PC-9 (cell line): ENCODE results near the gene BCAS3. TPM values are rescaled to one million over a fixed set of nuclear protein-coding genes. Genes with fewer than 3 reads are reported as not detected.

Source experiments
- BruUV-seq: library from RNA; stranded (reverse); fragments of 400-500 nt; replicated peaks from 2 replicates; lab custom pipeline; 2021; lab: Mats Ljungman, UMichigan
- CTCF ChIA-PET: fragments of 300-600 bp; sonication (Branson Sonifier 250); formaldehyde crosslinking; loops from one replicate; lab custom pipeline; 2022; ENCODE audit warnings: antibody characterized with exemption; lab: Charles Lee
- POLR2A ChIA-PET: fragments of 300-600 bp; sonication (Branson Sonifier 250); formaldehyde crosslinking; loops from one replicate; lab custom pipeline; 2022; ENCODE audit warnings: antibody characterized with exemption; ENCODE audit not compliant: unreplicated experiment; lab: Charles Lee
- DNase-seq, 2 experiments: peaks; one replicate each; pipeline versions ENCODE4 v3.0.0 to v3.0.0-alpha.2; 2015 to 2022; ENCODE audit warnings: mixed read lengths in 1 of 2
- H2AFZ ChIP-seq: fragments of 200-600 bp; sonication (generic); 2 replicates; pipeline ENCODE4 v1.8.1; 2017; ENCODE audit warnings: antibody characterized with exemption
- H3F3A ChIP-seq: fragments of 200-600 bp; sonication (generic); 2 replicates; pipeline ENCODE4 v1.8.1; 2017; ENCODE audit warnings: antibody characterized with exemption, mild to moderate bottlenecking, low read depth; ENCODE audit not compliant: insufficient read depth
- H3K27ac ChIP-seq: fragments of 200-600 bp; sonication (generic); 2 replicates; pipeline ENCODE4 v1.6.1; 2016; ENCODE audit warnings: mixed run types
- H3K27me3 ChIP-seq: fragments of 200-600 bp; sonication (generic); 2 replicates; pipeline ENCODE4 v1.6.1; 2016; ENCODE audit warnings: low read depth, mixed run types; ENCODE audit not compliant: insufficient read depth
- H3K36me3 ChIP-seq: fragments of 200-600 bp; sonication (generic); 2 replicates; pipeline ENCODE4 v1.6.1; 2016; ENCODE audit warnings: low read depth, mixed run types
- H3K4me1 ChIP-seq: fragments of 200-600 bp; sonication (generic); replicated peaks from 2 replicates; pipeline ENCODE4 v1.6.1; 2016; ENCODE audit warnings: mixed run types; ENCODE audit not compliant: insufficient read depth
- H3K4me2 ChIP-seq: fragments of 200-600 bp; sonication (generic); 2 replicates; pipeline ENCODE4 v1.6.1; 2017; ENCODE audit warnings: mixed run types
- H3K4me3 ChIP-seq: fragments of 200-600 bp; sonication (generic); 2 replicates; pipeline ENCODE4 v1.6.1; 2016; ENCODE audit warnings: mixed run types
- H3K79me2 ChIP-seq: fragments of 200-600 bp; sonication (generic); 2 replicates; pipeline ENCODE4 v1.6.1; 2017; ENCODE audit warnings: low read depth, mixed run types
- H3K9me2 ChIP-seq: fragments of 200-600 bp; sonication (generic); 2 replicates; pipeline ENCODE4 v1.8.1; 2017; ENCODE audit warnings: mild to moderate bottlenecking; ENCODE audit not compliant: insufficient read depth
- H3K9me3 ChIP-seq: fragments of 200-600 bp; sonication (generic); 2 replicates; pipeline ENCODE4 v1.8.1; 2016; ENCODE audit warnings: low read depth; ENCODE audit not compliant: insufficient read depth
- H4K20me1 ChIP-seq: fragments of 200-600 bp; sonication (generic); 2 replicates; pipeline ENCODE4 v1.8.1; 2017; ENCODE audit not compliant: insufficient read depth
- EZH2 ChIP-seq: fragments of 200-600 bp; sonication (generic); IDR thresholded peaks from 2 replicates; pipeline ENCODE4 v1.8.0; 2017; ENCODE audit warnings: antibody characterized with exemption, low read depth
- intact Hi-C: fragments of 100-400 bp; cut with micrococcal nuclease; formaldehyde crosslinking; loops from one replicate; pipeline ENCODE4 v1.10.0; 2022; ENCODE audit not compliant: unreplicated experiment
- total RNA-seq: library from RNA; stranded (reverse); gene quantifications from 2 replicates; pipeline ENCODE4 v1.2.3, GENCODE V29; 2021
- TF ChIP-seq, protein P1 (sequence below): fragments of 200-600 bp; sonication (generic); conservative IDR thresholded peaks from 2 replicates; pipeline ENCODE4 v1.6.1; 2017; ENCODE audit warnings: mixed run types, antibody characterized with exemption, mild to moderate bottlenecking, moderate library complexity

BCAS3 gene
- total RNA-seq, 1 experiment from 2014 or later: 26.0 TPM

DNA sequence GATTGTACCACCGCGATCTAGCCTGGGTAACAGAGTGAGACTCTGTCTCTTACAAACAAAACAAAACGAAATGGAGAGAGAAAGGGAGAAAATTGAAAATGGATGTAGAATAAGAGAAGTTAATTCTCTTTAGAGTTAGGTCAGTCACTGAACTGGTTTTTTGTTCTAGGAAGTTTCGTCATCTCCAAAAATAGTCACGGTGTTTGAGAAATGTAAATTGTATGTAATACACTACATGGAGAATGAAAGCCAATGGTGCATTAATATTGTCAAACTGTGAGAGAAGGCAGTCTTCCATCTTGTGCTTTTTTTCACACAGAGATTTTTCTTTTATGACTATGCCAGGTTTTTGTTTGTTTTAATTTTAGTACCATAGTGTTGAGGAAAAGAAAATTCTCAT lies 145.9 kb downstream of the BCAS3 start:
- H4K20me1 ChIP-seq: no peaks in the 10 kb centered on the region
- H3K36me3 ChIP-seq: no peaks in the 10 kb centered on the region
- no TSS peak for BruUV-seq
- H2AFZ ChIP-seq: no peak overlapping the region
- H3K9me2 ChIP-seq: no peaks in the 10 kb centered on the region
- no peaks in the 10 kb centered on the region for H3K9me3 ChIP-seq
- no peak overlapping the region for H3K27ac ChIP-seq
- TF ChIP-seq, protein P1, sequence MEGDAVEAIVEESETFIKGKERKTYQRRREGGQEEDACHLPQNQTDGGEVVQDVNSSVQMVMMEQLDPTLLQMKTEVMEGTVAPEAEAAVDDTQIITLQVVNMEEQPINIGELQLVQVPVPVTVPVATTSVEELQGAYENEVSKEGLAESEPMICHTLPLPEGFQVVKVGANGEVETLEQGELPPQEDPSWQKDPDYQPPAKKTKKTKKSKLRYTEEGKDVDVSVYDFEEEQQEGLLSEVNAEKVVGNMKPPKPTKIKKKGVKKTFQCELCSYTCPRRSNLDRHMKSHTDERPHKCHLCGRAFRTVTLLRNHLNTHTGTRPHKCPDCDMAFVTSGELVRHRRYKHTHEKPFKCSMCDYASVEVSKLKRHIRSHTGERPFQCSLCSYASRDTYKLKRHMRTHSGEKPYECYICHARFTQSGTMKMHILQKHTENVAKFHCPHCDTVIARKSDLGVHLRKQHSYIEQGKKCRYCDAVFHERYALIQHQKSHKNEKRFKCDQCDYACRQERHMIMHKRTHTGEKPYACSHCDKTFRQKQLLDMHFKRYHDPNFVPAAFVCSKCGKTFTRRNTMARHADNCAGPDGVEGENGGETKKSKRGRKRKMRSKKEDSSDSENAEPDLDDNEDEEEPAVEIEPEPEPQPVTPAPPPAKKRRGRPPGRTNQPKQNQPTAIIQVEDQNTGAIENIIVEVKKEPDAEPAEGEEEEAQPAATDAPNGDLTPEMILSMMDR: no peak
- no peak for TF ChIP-seq EZH2
- ChIA-PET POLR2A (no interaction called here), CTCF (no interaction called here)
- H3K4me2 ChIP-seq: no peak overlapping the region
- H3K27me3 ChIP-seq: no peaks in the 10 kb centered on the region
- no peaks in the 10 kb centered on the region for H3K79me2 ChIP-seq
- DNase-seq: no peak
- H3F3A ChIP-seq: no peaks in the 10 kb centered on the region
- intact Hi-C loops: no loop called here
- no peaks in the 10 kb centered on the region for H3K4me1 ChIP-seq
- H3K4me3 ChIP-seq: no peak overlapping the region

DNA sequence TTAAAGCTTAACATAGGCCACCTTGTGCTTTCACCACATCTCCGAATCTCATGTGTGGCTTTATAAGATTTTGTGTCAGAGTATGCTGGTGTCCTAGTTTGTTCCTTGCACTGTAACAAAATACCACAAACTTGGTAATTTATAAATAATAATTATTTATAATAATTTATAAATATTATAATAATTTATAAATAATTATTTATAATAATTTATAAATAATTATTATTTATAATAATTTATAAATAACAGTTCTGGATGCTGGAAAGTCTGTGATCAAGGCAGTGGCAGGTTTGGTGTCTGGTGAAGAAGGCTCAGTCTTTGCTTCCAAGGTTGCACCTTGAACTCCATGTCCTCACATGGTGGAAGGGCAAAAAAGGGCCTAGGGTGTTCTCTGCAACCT lies 147.7 kb downstream of the BCAS3 start:
- intact Hi-C loops: no loop called here
- POLR2A ChIA-PET: no interaction called here
- no peak overlapping the region for H3K27ac ChIP-seq
- no peaks in the 10 kb centered on the region for H3F3A ChIP-seq
- no peaks in the 10 kb centered on the region for H3K79me2 ChIP-seq
- DNase-seq: no peak
- H3K36me3 ChIP-seq: no peaks in the 10 kb centered on the region
- H3K27me3 ChIP-seq: no peaks in the 10 kb centered on the region
- H2AFZ ChIP-seq: no peak overlapping the region
- H3K4me3 ChIP-seq: no peak overlapping the region
- BruUV-seq: no TSS peak
- no peaks in the 10 kb centered on the region for H3K4me1 ChIP-seq
- CTCF ChIA-PET: no interaction called here
- H3K4me2 ChIP-seq: no peak overlapping the region
- TF ChIP-seq, protein P1: no peak
- TF ChIP-seq EZH2: no peak
- no peaks in the 10 kb centered on the region for H3K9me3 ChIP-seq
- no peaks in the 10 kb centered on the region for H3K9me2 ChIP-seq
- H4K20me1 ChIP-seq: 0 out of 2 replicates have a peak, but pooled peaks cover 3% of the 10 kb centered on the region

DNA sequence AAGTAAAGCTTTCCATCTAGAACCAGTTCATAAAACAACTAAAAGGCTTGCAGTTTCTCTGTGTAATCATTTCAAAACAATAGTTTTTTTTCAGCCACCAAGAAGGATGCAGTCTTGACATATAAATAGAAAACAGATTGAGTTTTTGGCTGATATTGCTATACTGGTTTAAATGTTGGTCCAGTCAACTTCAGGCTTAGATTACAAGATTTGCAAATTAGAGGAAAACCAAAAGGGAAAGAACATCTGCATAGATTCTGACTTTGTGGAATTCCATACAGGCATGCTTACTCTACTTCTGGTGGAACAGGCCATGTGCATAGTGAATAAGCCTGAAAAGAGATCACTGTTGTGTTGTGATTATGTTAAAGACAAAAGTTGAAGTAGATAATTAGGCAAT lies 150.3 kb downstream of the BCAS3 start:
- no peaks in the 10 kb centered on the region for H3K27me3 ChIP-seq
- 0 out of 2 replicates have a peak, but pooled peaks cover 3% of the 10 kb centered on the region for H4K20me1 ChIP-seq
- intact Hi-C loops: no loop called here
- H3K4me1 ChIP-seq: no peaks in the 10 kb centered on the region
- no peaks in the 10 kb centered on the region for H3K79me2 ChIP-seq
- H3K4me2 ChIP-seq: no peak overlapping the region
- H3K27ac ChIP-seq: no peak overlapping the region
- no peaks in the 10 kb centered on the region for H3K9me3 ChIP-seq
- H3K9me2 ChIP-seq: no peaks in the 10 kb centered on the region
- no peaks in the 10 kb centered on the region for H3K36me3 ChIP-seq
- H2AFZ ChIP-seq: no peak overlapping the region
- BruUV-seq: no TSS peak
- no peak overlapping the region for H3K4me3 ChIP-seq
- no peak for TF ChIP-seq EZH2
- ChIA-PET CTCF (interaction anchor here (0.6 kb wide), 1 partner anchor 175 kb away, joined by 7 read pairs; no protein-coding TSS in a partner anchor), POLR2A (no interaction called here)
- no peak for DNase-seq
- H3F3A ChIP-seq: no peaks in the 10 kb centered on the region

DNA sequence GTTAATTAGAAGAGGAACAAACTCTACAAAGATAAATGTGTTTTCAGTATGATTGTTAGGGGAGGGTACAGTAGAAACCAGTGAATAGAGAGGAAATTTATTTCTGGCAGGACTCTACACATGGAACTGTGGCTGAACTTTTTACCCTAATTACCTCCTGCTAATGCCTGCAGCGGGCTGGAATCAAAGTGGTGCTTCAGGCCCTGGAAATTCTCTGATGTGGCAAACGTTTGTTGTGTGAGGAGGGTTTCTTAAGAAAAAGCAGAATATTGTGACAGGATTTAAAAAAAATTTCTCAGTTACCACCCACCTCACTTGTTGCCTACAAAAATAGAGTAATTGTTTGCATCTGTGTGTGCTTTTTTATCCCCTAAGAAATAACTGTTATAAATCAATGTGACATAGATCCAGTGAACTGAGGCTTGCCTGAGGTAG lies 154.5 kb downstream of the BCAS3 start:
- H3K9me2 ChIP-seq: no peaks in the 10 kb centered on the region
- DNase-seq: no peak
- CTCF ChIA-PET: no interaction called here
- no peaks in the 10 kb centered on the region for H3K36me3 ChIP-seq
- POLR2A ChIA-PET: no interaction called here
- 0 out of 2 replicates have a peak, but pooled peaks cover 3% of the 10 kb centered on the region for H4K20me1 ChIP-seq
- intact Hi-C loops: no loop called here
- no peak overlapping the region for H3K4me3 ChIP-seq
- H3K27me3 ChIP-seq: no peaks in the 10 kb centered on the region
- H3K27ac ChIP-seq: no peak overlapping the region
- no peaks in the 10 kb centered on the region for H3K4me1 ChIP-seq
- no peak overlapping the region for H3K4me2 ChIP-seq
- H3K9me3 ChIP-seq: no peaks in the 10 kb centered on the region
- H3F3A ChIP-seq: no peaks in the 10 kb centered on the region
- H3K79me2 ChIP-seq: no peaks in the 10 kb centered on the region
- H2AFZ ChIP-seq: no peak overlapping the region
- TF ChIP-seq, protein P1: no peak
- no peak for TF ChIP-seq EZH2
- no TSS peak for BruUV-seq
